ENCODE measurements around the gene NRXN3.

The NRXN3 gene

DNA sequence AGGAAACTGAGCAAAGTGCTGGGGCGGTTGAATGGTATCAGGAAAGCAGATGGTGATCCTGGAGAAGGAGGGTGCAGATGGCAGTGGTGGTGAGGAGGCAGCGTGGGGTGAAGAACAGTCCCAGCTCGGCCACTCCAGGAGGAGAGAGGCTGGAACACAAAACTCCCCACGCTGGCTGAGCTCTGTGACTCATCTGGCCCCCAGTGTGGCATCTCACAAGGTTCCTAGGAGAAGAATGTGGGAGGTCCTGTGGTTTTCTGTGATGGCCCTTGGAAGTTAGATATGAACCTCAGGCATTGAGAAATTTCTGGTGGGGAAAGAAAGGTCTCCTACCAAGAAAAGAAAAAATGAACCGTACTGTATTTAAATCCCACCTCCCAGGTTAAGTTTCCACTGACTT, 8.0 kb upstream of the NRXN3 start:
- in situ Hi-C loops (cut with MboI; ENCODE audit: low sequenced_read_pairs, unreplicated experiment), result no loop called here

GRCh38 chr14:78164226-78164853, 5.8 kb upstream of the NRXN3 start:
- TF ChIP-seq, protein P1, sequence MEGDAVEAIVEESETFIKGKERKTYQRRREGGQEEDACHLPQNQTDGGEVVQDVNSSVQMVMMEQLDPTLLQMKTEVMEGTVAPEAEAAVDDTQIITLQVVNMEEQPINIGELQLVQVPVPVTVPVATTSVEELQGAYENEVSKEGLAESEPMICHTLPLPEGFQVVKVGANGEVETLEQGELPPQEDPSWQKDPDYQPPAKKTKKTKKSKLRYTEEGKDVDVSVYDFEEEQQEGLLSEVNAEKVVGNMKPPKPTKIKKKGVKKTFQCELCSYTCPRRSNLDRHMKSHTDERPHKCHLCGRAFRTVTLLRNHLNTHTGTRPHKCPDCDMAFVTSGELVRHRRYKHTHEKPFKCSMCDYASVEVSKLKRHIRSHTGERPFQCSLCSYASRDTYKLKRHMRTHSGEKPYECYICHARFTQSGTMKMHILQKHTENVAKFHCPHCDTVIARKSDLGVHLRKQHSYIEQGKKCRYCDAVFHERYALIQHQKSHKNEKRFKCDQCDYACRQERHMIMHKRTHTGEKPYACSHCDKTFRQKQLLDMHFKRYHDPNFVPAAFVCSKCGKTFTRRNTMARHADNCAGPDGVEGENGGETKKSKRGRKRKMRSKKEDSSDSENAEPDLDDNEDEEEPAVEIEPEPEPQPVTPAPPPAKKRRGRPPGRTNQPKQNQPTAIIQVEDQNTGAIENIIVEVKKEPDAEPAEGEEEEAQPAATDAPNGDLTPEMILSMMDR (IDR thresholded peaks at IDR 0.05; ENCODE audit: borderline replicate concordance, control extremely low read depth, extremely low read depth, insufficient read depth, missing control alignments), result peak; percentile 40
- DNase-seq (ENCODE audit: low spot score), result peak; percentile 32
- in situ Hi-C loops (cut with MboI; ENCODE audit: low sequenced_read_pairs, unreplicated experiment), result no loop called here

More for the DNA sequence above, 8.0 kb upstream of the NRXN3 start:
- DNase-seq (ENCODE audit: low spot score), result no peak
- TF ChIP-seq, protein P1 (IDR thresholded peaks at IDR 0.05; ENCODE audit: borderline replicate concordance, control extremely low read depth, extremely low read depth, insufficient read depth, missing control alignments), result no peak

GRCh38 chr14:78172428-78172827, 2.3 kb downstream of the NRXN3 start:
- TF ChIP-seq, protein P1 (IDR thresholded peaks at IDR 0.05; ENCODE audit: borderline replicate concordance, control extremely low read depth, extremely low read depth, insufficient read depth, missing control alignments), result no peak
- no peak for DNase-seq (ENCODE audit: low spot score)
- in situ Hi-C loops (cut with MboI; ENCODE audit: low sequenced_read_pairs, unreplicated experiment), result no loop called here

DNA sequence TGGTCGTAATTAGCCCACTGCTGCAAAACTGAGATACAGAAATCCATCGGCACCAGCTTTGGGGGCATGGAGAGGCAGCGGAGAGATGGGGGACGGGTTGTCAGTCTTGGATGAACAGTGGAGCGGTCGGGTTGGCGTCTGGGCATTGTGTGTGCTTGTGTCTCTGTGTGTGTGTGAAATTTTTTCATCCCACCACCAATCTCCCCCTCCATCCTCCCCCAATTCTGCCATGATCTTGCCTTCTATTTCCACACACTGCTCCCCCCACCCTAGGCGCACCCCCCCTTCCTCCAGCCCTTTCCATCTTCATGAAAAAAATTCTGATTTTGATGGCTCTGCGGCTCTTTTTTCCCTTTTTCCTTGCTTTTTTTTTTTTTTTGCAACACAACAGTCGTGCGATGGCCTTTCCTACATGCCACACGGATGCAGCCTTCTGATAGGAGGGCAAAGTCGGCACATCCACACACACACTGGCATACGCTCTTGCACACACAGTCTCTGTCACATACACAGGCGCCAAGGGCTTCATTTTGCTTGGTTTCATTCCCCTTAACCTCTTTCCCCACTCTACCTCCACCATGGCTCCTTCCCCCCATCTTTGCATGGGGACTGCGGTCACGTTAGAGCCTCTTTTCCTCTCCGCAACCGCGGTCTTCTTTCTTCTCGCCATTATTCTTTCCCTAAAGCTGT, 3.3 kb downstream of the NRXN3 start:
- in situ Hi-C loops (cut with MboI; ENCODE audit: low sequenced_read_pairs, unreplicated experiment), result no loop called here
- TF ChIP-seq, protein P1 (IDR thresholded peaks at IDR 0.05; ENCODE audit: borderline replicate concordance, control extremely low read depth, extremely low read depth, insufficient read depth, missing control alignments), result no peak

GRCh38 chr14:78175412-78175811, 5.2 kb downstream of the NRXN3 start:
- in situ Hi-C loops (cut with MboI; ENCODE audit: low sequenced_read_pairs, unreplicated experiment), result no loop called here
- DNase-seq (ENCODE audit: low spot score), result no peak
- TF ChIP-seq, protein P1 (IDR thresholded peaks at IDR 0.05; ENCODE audit: borderline replicate concordance, control extremely low read depth, extremely low read depth, insufficient read depth, missing control alignments), result no peak

More for the DNA sequence above, 3.3 kb downstream of the NRXN3 start:
- DNase-seq (ENCODE audit: low spot score), result no peak

- in situ Hi-C loops (cut with MboI; ENCODE audit: low sequenced_read_pairs, unreplicated experiment), result no loop called here
Observed at GRCh38 chr14:78178071-78178470, 7.9 kb downstream of the NRXN3 start.

More at GRCh38 chr14:78178071-78178470, 7.9 kb downstream of the NRXN3 start:
- no peak for DNase-seq (ENCODE audit: low spot score)
- TF ChIP-seq, protein P1 (IDR thresholded peaks at IDR 0.05; ENCODE audit: borderline replicate concordance, control extremely low read depth, extremely low read depth, insufficient read depth, missing control alignments), result no peak
